T47D (cell line): Measurements from ENCODE around the gene OR5D14.

Source experiments
- DNase-seq, 2 experiments: peaks; one replicate each; pipeline versions ENCODE4 v3.0.0 to v3.0.0-alpha.2; 2011 to 2012; ENCODE audit warnings: low read depth in 1 of 2, low spot score in 1 of 2
- JUND ChIP-seq: IDR thresholded peaks from 2 replicates; pipeline ENCODE4 v1.6.1; 2012; ENCODE audit warnings: low read depth
- in situ Hi-C: cut with HindIII; loops from 2 replicates; pipeline ENCODE4 v1.10.0; 2016; ENCODE audit warnings: low sequenced_read_pairs, low pct_unique_long_range_greater_than_20kb

The OR5D14 gene

GRCh38 chr11:55795256-55795655 is at the start of gene OR5D14:
TSS of gene OR5D14 (plus strand) at chr11:55795556. CDS start at chr11:55795556, 0 bp downstream.
- DNase-seq = no peak
- in situ Hi-C loops = no loop called here
- no peak for TF ChIP-seq JUND

GRCh38 chr11:55773138-55773537 is 22.2 kb upstream of the OR5D14 start, which contains the start of gene OR5D13:
TSS of gene OR5D13 (plus strand) at chr11:55773438. CDS start at chr11:55773438, 0 bp downstream.
- TF ChIP-seq JUND = no peak
- DNase-seq = no peak
- in situ Hi-C loops = no loop called here

- in situ Hi-C loops = no loop called here
- TF ChIP-seq JUND = no peak
- no peak for DNase-seq
These were observed 3.8 kb upstream of the OR5D14 start for GRCh38 chr11:55791606-55792005.

DNA sequence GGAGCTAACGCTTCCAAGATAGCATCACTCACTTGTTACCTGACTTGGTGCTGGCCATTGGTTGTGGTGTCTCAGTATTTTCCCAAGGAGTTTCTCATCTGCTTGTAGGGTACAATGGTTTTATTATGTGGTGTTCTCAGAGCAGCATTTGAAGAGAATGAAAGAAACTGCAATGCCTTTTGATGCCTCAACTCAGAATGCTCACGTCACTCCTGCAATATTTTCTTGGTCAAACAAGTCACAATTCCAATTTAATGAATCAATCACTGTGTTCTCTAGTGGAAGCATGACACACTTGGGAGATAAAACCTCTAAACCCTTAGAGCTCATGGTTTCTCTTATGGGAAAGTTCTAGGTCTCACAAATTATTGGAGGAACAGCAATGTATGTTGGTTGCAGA is 2.0 kb upstream of the OR5D14 start:
- in situ Hi-C loops = no loop called here
- no peak for DNase-seq
- no peak for TF ChIP-seq JUND

DNA sequence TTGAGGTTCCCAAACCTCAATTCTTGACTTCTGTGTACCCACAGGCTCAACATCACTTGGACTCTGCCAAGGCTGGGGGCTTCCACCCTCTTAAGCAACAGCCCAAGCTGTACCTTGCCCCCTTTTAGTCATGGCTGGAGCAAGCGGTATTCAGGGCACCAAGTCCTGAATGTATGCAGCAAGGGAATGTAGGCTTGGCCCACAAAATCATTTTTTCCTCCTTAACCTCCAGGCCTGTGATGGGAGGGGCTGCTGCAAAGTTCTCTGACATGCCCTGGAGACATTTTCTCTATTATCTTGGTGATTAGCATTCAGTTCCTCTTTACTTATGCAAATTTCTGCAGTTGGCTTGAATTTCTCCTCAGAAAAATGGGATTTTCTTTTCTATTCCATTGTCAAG is 10.9 kb downstream of the OR5D14 start:
- DNase-seq = no peak
- in situ Hi-C loops = no loop called here
- TF ChIP-seq JUND = no peak

DNA sequence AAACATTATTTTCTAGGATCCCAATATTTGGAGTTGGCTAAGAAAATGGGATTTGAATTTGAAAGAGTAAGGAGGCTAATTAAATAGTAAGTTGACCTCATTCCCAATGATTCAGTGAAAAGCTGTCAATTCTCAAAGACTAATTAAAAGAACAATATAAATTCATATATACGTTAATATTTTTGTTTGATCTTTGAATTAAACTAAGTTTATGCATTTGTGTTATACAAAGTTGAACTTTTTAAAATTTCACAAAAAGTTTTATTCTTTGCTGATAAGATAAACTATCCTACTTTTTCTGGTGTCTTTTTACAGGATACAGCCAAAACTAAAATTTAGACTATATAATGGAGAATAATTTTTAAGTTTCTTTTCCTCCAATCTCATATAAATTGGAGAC is 15.7 kb downstream of the OR5D14 start, which contains the start of gene OR5L1:
OR5L1 (plus strand) TSS at position 301 of the 400 bp plus-strand sequence. CDS start 100 bp downstream, outside the sequence.
- no peak for DNase-seq

DNA sequence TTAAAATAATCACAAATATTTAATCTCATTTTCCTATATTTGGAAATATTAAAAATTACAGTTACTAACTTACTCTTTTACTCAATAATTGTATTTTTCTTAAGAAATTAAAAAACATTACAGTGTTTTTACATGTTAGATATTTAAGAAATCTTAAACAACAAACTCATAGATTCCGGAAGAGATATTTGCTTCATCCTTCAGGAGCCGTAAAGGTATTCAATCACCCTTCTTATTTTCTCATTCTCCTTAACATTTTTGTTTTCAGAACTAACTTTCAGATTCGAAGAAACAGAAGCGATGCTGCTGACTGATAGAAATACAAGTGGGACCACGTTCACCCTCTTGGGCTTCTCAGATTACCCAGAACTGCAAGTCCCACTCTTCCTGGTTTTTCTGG is 24.0 kb downstream of the OR5D14 start, which contains the start of gene OR5D18:
OR5D18 (plus strand) TSS at position 301 of the 400 bp plus-strand sequence; CDS start at position 301, 0 bp downstream.
- no peak for TF ChIP-seq JUND
- in situ Hi-C loops = no loop called here
- no peak for DNase-seq

More for the DNA sequence above, 15.7 kb downstream of the OR5D14 start, which contains the start of gene OR5L1:
- in situ Hi-C loops = no loop called here
- no peak for TF ChIP-seq JUND

DNA sequence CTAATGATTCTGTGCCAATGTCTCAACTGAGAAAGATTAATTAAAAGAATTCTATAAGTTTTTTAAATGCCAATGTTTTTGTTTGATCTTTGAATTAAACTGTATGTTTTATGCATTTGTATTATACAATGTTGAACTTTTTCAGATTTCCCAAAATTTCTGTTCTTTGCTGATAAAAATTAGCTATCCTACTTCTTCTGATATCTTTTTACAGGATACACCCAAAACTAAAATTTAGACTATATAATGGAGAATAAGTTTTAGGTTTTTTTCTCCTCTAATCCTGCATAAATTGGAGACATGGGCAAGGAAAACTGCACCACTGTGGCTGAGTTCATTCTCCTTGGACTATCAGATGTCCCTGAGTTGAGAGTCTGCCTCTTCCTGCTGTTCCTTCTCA is 31.6 kb downstream of the OR5D14 start, which contains the start of gene OR5L2:
OR5L2 (plus strand) TSS at position 301 of the 400 bp plus-strand sequence; CDS start at position 301, 0 bp downstream.
- no peak for TF ChIP-seq JUND
- DNase-seq = no peak
- in situ Hi-C loops = no loop called here

GRCh38 chr11:55838452-55838851 is 43.1 kb downstream of the OR5D14 start, which contains the start of gene OR5D16:
TSS of gene OR5D16 (plus strand) at chr11:55838752. CDS start at chr11:55838752, 0 bp downstream.
- no peak for TF ChIP-seq JUND
- in situ Hi-C loops = no loop called here
- no peak for DNase-seq
